Spleen (tissue), 11 donors: ENCODE measurements around the gene C6orf132. TPM values are rescaled to one million over a fixed set of nuclear protein-coding genes. Genes with fewer than 3 reads are reported as not detected.

Experiments used
- DNase-seq: peaks from one replicate; pipeline ENCODE4 v3.0.0-alpha.2; 2020
- H3K27ac ChIP-seq, 8 donors: fragments of 200-600 bp; sonication (generic) in 7 of 8; 1 replicate in 4 of 8; 2 replicates in 4 of 8; pipeline versions ENCODE4 v1.5.0 to v1.8.0; 2016 to 2021; ENCODE audit warnings: inconsistent platforms in 4 of 8, mild to moderate bottlenecking in 4 of 8, moderate library complexity in 1 of 8
- H3K27me3 ChIP-seq, 7 donors: fragments of 200-600 bp; sonication (generic) in 6 of 7; replicated peaks in 1 of 7; 1 replicate in 4 of 7; 2 replicates in 3 of 7; pipeline versions ENCODE4 v1.5.0 to v1.8.0; 2016 to 2021; ENCODE audit warnings: inconsistent platforms in 3 of 7, mild to moderate bottlenecking in 1 of 7
- H3K36me3 ChIP-seq, 6 donors: fragments of 200-600 bp; sonication (generic) in 5 of 6; 1 replicate in 4 of 6; 2 replicates in 2 of 6; pipeline versions ENCODE4 v1.5.0 to v1.8.0; 2016 to 2021; ENCODE audit warnings: inconsistent platforms in 2 of 6
- H3K4me1 ChIP-seq, 6 donors: fragments of 200-600 bp; sonication (generic) in 5 of 6; 1 replicate in 3 of 6; 2 replicates in 3 of 6; pipeline versions ENCODE4 v1.5.0 to v1.8.0; 2016 to 2021; ENCODE audit warnings: inconsistent platforms in 3 of 6
- H3K4me3 ChIP-seq, 8 donors: fragments of 200-600 bp; sonication (generic) in 7 of 8; 1 replicate in 4 of 8; 2 replicates in 4 of 8; pipeline versions ENCODE4 v1.5.0 to v1.8.0; 2016 to 2021; ENCODE audit warnings: inconsistent platforms in 4 of 8, mild to moderate bottlenecking in 4 of 8, moderate library complexity in 2 of 8
- H3K9me3 ChIP-seq, 8 donors: fragments of 200-600 bp; sonication (generic) in 7 of 8; 1 replicate in 4 of 8; 2 replicates in 4 of 8; pipeline versions ENCODE4 v1.5.0 to v1.8.0; 2016 to 2021; ENCODE audit warnings: inconsistent platforms in 4 of 8
- POLR2A ChIP-seq, 3 donors: fragments of 450-650 bp; IDR thresholded peaks; one replicate each; pipeline ENCODE4 v1.5.1; 2017; ENCODE audit warnings: antibody characterized with exemption in 3 of 3, mild to moderate bottlenecking in 1 of 3
- POLR2AphosphoS5 ChIP-seq, 3 donors: sonication (generic); formaldehyde crosslinking; IDR thresholded peaks; one replicate each; pipeline ENCODE4 v1.5.1; 2017; ENCODE audit warnings: antibody characterized with exemption in 3 of 3
- WGBS, 5 donors: extraction: QIAGEN DNeasy Blood & Tissue Kit in 3 of 5; methylation state at CpG; one replicate each; pipeline versions ENCODE4 v1.1.5 to v1.1.7; 2013 to 2018; 5-methylcytosine and 5-hydroxymethylcytosine counted together
- intact Hi-C: fragments of 100-400 bp; cut with DNase I; formaldehyde crosslinking; loops from one replicate; pipeline ENCODE4 v1.15.0; 2023; ENCODE audit warnings: low total_unique reads
- polyA plus RNA-seq, 3 donors: library from polyadenylated mRNA; stranded (reverse); fragments of 200-250 nt; gene quantifications; one replicate each; pipeline ENCODE4 v1.2.1, GENCODE V29; 2013
- total RNA-seq, 7 donors: library from RNA; depleted of rRNA in 3 of 7; stranded (reverse); fragments of >200 nt in 3 of 7; fragmentation: NEBNext Ultra II Directional in 4 of 7; extraction: Animal tissue kit (Norgen Biotek cat#: 25700) in 4 of 7; gene quantifications; one replicate each; pipeline versions ENCODE4 v1.1.0 to v1.2.1, GENCODE V29; 2016 to 2021
- TF ChIP-seq, protein P1 (sequence below), 11 experiments: fragments of 200-600 bp in 7 of 11; fragments of 450-650 bp in 4 of 11; sonication (generic) in 4 of 11; IDR thresholded peaks in 8 of 11; conservative IDR thresholded peaks in 3 of 11; 1 replicate in 7 of 11; 2 replicates in 4 of 11; pipeline versions ENCODE4 v1.4.0 to v1.8.0; 2016 to 2021; ENCODE audit warnings: antibody characterized with exemption in 11 of 11, inconsistent platforms in 4 of 11, mild to moderate bottlenecking in 1 of 11
- donor health status: healthy with polysubstance abuse.
- donor health status: DM: no; HTN: no; CAD: no; lungs with moderate emphysema.
- donor health status: DM: no; HTN: no; CAD: no.
- donor health status: Bipolar disorder and iron deficiency.
- donor health status: healthy.
- donor health status: DM: no; HTN: no; CAD: no.
- donor health status: DM: yes; HTN: yes; CAD: no.

C6orf132 gene
- total and polyA plus RNA-seq, 10 donors = 0.05 to 0.27 (median 0.13) TPM; not detected in 3

DNA sequence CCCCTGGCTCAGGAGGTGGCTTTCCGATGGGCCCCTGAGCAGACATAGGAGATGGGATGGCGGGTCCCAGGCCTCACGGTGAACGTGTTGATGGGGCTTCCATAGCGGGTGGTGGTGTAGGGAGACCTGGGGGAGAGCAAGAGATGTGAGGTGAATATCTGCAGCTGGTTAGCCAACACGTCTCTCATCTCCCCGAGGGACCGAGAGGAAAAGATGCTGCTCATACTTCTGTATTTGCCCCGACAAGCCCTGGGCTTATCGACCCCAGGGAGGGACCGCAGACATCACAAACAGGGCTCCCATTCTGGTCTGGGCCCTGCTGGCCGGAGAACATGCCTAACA lies 38.7 kb downstream of the C6orf132 start:
- peaks cover 8 to 36% (median 17%) of the 10 kb centered on the region in 6 donors for H3K4me1 ChIP-seq
- intact Hi-C loops = no loop called here
- H3K9me3 ChIP-seq = no peaks in the 10 kb centered on the region
- DNase-seq = no peak
- H3K27me3 ChIP-seq = peaks cover 0 to 27% (median 7%) of the 10 kb centered on the region in 7 donors
- 78 to 87% (median 84%) methylated on average over 12 of the region's 12 CpGs for WGBS, 5 donors
- TF ChIP-seq, protein P1, sequence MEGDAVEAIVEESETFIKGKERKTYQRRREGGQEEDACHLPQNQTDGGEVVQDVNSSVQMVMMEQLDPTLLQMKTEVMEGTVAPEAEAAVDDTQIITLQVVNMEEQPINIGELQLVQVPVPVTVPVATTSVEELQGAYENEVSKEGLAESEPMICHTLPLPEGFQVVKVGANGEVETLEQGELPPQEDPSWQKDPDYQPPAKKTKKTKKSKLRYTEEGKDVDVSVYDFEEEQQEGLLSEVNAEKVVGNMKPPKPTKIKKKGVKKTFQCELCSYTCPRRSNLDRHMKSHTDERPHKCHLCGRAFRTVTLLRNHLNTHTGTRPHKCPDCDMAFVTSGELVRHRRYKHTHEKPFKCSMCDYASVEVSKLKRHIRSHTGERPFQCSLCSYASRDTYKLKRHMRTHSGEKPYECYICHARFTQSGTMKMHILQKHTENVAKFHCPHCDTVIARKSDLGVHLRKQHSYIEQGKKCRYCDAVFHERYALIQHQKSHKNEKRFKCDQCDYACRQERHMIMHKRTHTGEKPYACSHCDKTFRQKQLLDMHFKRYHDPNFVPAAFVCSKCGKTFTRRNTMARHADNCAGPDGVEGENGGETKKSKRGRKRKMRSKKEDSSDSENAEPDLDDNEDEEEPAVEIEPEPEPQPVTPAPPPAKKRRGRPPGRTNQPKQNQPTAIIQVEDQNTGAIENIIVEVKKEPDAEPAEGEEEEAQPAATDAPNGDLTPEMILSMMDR (IDR thresholded peaks at IDR 0.05 in 8 of 11, conservative IDR thresholded peaks at IDR 0.05 in 3 of 11) = no peak
- TF ChIP-seq POLR2A (IDR thresholded peaks at IDR 0.05) (no peak), POLR2AphosphoS5 (IDR thresholded peaks at IDR 0.05) (no peak)
- no peaks in the 10 kb centered on the region for H3K36me3 ChIP-seq
- H3K27ac ChIP-seq = peak overlapping the region in 2 of 8 donors; percentile 57 to 62
- peak overlapping the region in 4 of 8 donors; percentile 40 to 73 (median 48) for H3K4me3 ChIP-seq

DNA sequence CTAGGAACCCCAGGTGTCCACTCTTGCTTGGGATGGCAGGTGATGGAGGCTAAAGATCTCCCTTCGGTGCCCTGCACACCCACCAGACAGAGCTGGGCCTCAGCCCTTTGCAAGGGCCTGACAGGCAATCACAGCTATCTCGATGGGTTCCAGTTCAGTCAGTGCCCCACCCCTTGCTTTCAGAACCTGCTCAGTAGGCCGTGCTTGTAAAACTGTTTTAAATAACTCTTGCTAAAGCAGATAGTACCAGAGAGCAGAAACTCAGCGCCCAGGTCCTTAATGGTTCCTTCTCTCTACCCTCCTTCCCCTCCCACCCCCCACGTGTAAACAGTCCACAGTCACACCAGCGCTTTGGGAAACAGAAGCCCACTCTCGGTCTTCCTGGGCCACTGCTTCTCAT lies 39.2 kb downstream of the C6orf132 start:
- intact Hi-C loops = no loop called here
- Histone ChIP-seq H3K4me1 (peaks cover 8 to 36% (median 17%) of the 10 kb centered on the region in 6 donors), H3K27ac (no peak overlapping the region), H3K36me3 (no peaks in the 10 kb centered on the region), H3K4me3 (no peak overlapping the region), H3K9me3 (no peaks in the 10 kb centered on the region), H3K27me3 (peaks cover 0 to 27% (median 7%) of the 10 kb centered on the region in 7 donors)
- TF ChIP-seq POLR2AphosphoS5 (IDR thresholded peaks at IDR 0.05) (no peak), POLR2A (IDR thresholded peaks at IDR 0.05) (no peak)
- TF ChIP-seq, protein P1 (IDR thresholded peaks at IDR 0.05 in 8 of 11, conservative IDR thresholded peaks at IDR 0.05 in 3 of 11) = no peak
- WGBS, 5 donors = 94 to 97% (median 94%) methylated on average over 7 of the region's 7 CpGs
- no peak for DNase-seq

DNA sequence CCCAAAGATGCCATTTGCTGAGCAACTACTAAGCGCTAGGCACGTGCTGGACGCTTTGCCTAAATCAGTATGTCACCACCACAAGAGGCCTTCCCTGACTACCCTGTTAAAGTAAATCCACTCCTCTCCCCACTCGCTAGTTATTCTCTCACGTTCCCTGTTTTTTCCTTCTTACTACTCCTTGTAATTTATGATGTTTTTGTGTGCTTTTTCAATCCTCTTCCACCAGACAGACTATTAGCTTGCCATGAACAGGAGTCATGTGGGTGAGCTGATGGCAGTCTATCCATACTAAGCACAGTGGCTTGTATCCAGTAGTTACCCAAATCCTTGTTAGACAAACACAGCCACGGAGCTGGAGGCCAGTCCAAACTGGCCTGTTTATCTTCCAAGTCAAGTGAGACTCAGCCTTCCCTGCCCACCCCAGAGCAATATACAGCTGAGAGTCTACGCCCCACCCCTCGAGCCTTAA lies 41.2 kb downstream of the C6orf132 start:
- TF ChIP-seq POLR2A (IDR thresholded peaks at IDR 0.05) (no peak), POLR2AphosphoS5 (IDR thresholded peaks at IDR 0.05) (no peak)
- TF ChIP-seq, protein P1 (IDR thresholded peaks at IDR 0.05 in 8 of 11, conservative IDR thresholded peaks at IDR 0.05 in 3 of 11) = no peak
- Histone ChIP-seq H3K4me1 (peaks cover 8 to 36% (median 17%) of the 10 kb centered on the region in 6 donors), H3K9me3 (no peaks in the 10 kb centered on the region), H3K4me3 (no peak overlapping the region), H3K27ac (no peak overlapping the region), H3K27me3 (peaks cover 0 to 22% (median 7%) of the 10 kb centered on the region in 7 donors), H3K36me3 (no peaks in the 10 kb centered on the region)
- intact Hi-C loops = no loop called here
- no peak for DNase-seq
- 92 to 95% (median 95%) methylated on average over 8 of the region's 8 CpGs for WGBS, 5 donors

DNA sequence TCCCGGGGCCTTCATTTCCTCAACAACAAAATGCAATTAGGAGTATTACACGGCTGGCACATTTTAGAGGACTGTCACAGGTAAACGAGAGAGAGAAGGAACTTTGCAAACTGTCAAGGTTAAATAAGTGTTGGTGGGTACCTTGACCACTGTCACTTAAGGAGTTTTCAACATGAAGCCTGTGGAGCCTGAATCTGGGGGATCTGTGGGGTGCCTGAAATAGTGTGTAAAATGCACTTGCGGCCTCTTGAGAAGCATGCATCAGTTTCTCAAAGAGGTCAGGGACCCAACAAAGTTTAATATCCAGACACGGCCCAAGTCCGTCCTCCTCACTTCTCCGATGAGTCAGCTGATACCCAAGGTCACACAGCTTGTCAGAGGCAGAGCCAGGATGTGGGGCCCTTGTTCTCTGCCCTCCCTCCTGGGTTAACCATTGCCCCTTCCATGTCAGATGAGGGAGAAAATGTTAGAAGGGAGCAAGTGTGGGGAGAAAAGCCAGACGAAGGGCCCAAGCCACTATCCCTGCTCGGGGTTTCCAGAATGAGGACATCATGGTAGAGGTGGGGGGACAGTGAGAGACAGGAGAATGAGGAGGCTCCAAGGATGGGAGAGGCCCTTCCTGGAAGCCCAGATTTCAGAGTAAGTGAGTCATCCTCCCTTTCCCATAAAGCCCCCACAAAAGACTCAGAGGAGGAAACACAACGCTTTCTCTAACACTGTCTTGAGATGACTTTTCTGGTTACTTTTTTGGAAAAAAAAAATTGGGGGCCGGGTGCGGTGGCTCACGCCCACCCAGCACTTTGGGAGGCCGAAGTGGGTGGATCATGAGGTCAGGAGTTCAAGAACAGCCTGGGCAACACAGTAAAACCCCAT lies 42.2 kb downstream of the C6orf132 start:
- Histone ChIP-seq H3K36me3 (no peaks in the 10 kb centered on the region), H3K4me3 (no peak overlapping the region), H3K27me3 (peaks cover 0 to 17% (median 7%) of the 10 kb centered on the region in 7 donors), H3K9me3 (no peaks in the 10 kb centered on the region), H3K27ac (peak overlapping the region in 4 of 8 donors; percentile 15 to 67 (median 40)), H3K4me1 (peaks cover 8 to 36% (median 17%) of the 10 kb centered on the region in 6 donors)
- intact Hi-C loops = no loop called here
- 56 to 73% (median 62%) methylated on average over 14 of the region's 14 CpGs for WGBS, 5 donors
- TF ChIP-seq, protein P1 (IDR thresholded peaks at IDR 0.05 in 8 of 11, conservative IDR thresholded peaks at IDR 0.05 in 3 of 11) = no peak
- TF ChIP-seq POLR2A (IDR thresholded peaks at IDR 0.05) (no peak), POLR2AphosphoS5 (IDR thresholded peaks at IDR 0.05) (no peak)
- DNase-seq = no peak
